GM21717 (cell line): ENCODE measurements around the gene KRTCAP3.
"Not testable (repeated sequence)": the region's sequence is repeated elsewhere in the genome, so short reads cannot be mapped to it uniquely, and the experiment has no call there.

ENCODE experiments used
- ATAC-seq: cut with Tn5 transposase; IDR thresholded peaks from one replicate; pipeline ENCODE4 v1.9.1; 2021; ENCODE audit warnings: mild to moderate bottlenecking, moderate library complexity; ENCODE audit not compliant: unreplicated experiment

The KRTCAP3 gene

DNA sequence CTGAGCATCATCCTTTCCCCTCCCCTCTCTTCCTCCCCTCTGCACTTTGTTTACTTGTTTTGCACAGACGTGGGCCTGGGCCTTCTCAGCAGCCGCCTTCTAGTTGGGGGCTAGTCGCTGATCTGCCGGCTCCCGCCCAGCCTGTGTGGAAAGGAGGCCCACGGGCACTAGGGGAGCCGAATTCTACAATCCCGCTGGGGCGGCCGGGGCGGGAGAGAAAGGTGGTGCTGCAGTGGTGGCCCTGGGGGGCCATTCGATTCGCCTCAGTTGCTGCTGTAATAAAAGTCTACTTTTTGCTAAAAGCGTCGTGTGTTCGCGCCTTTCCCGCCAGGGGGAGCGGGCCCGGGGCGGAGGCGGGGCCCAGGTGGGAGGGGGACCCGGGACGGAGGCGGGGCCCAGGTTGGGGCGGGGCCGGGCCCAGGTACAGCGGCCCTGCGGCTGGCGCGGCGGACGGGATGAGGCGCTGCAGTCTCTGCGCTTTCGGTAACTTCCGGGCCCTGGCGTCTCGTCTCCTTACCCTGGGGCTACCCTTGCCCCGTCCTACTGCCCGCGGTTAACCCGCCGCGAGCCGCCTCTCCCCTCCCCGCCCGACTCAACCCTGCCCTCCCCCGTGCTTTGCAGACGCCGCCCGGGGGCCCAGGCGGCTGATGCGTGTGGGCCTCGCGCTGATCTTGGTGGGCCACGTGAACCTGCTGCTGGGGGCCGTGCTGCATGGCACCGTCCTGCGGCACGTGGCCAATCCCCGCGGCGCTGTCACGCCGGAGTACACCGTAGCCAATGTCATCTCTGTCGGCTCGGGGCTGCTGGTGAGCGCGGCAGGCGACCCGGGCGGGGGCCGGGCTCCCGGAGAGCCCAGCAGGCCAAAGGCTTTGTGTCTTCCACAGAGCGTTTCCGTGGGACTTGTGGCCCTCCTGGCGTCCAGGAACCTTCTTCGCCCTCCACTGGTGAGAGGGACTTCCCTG lies at the start of gene KRTCAP3:
Gene KRTCAP3, plus strand, starts transcription at position 424 of the 962 bp plus-strand sequence. Its CDS starts 32 bp downstream, at position 456.
- ATAC-seq, result no peak

DNA sequence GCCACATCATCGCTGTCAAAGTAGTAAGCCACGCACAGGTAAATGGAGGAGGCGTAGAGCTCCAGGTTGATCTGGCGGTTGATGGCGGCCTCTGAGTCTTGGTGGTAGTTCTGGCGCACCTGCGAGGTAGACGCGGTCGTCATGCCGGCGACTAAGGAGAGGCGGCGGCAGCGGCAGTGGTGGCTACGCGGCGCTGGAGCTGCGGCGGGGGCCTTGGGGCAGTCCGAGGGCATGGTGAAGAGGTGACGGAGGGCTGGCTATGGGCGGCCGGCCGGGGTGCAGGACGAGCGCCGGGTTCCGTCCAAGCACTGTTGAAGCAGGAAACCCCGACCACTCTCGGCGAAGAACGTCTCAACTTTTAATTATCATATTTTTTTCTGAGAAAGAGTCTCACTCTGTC lies 49.0 kb upstream of the KRTCAP3 start:
- no peak for ATAC-seq

GRCh38 chr2:27398962-27399361 lies 43.2 kb upstream of the KRTCAP3 start:
- no peak for ATAC-seq

DNA sequence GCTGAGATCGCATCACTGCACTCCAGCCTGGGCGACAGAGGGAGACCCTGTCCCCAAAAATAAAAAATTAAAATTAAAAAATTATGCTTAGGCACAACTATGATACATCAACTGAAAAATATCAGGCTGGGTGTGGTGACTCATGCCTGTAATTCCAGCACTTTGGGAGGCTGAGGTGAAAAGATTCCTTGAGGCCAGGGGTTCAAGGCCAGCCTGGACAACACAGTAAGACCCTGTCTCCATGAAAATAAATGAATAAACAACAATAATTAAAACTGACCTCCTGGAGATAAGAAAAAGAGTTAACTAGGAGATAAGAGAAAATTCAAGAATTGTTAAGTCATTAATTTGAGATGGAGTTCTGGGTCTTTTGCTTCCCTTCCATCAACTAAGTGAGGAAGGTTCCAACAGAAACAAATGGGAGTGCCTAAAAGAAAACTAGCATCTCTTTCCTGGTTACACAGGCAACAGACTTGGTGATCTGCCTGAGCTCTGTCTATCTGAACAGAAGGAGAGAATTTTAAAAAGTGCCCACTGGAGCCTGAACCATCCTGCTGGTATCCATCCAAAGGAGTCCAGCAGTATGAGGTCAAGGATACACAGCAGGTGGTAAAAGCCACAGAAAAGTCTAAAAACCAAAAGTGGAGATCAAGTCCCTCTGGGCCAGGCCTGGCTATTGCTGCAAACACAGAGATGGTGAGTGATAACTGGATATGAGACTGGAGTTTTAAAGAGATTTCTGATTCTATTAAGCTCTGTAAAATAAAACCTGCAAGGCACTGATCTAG lies 41.6 kb upstream of the KRTCAP3 start:
- no peak for ATAC-seq

GRCh38 chr2:27407798-27408491 lies 34.2 kb upstream of the KRTCAP3 start:
- no peak for ATAC-seq

DNA sequence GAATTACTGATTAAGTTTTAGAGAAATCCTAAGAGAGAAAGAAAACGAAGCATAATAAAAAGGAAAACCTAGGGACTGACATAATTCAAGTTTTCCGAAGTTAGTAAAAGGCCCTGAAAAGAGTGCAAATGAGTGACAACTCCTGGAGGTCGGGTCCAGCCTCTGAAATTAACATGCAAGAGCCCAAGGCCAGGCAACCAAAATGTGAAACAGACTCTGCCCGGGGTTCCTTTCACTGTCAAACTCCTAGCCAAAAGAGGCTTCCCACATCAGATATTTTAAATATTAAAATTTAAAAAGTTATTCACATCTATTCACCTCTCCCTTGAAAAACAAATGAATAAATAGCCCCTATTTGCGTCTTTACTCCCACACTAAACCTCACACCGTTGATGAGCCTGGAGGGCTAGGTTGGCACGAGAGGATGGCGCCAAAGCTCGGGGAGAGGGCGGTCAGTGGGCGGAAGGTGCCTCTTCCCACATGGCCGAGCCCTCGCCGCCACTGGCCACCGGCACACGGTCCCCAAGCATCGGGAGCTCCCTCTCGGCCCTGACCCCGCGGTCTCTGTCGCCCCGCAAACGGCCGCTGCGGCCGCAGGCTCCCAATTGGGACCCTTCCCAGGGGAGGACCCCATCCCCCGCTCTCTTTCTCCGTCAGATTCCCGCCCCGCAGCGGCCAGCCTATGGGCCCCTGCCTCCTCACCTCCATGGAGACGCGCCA lies 33.4 kb upstream of the KRTCAP3 start:
- peak; percentile 34 for ATAC-seq

- ATAC-seq, result peak; percentile 94
These were observed 32.7 kb upstream of the KRTCAP3 start, which contains the start of gene PPM1G for GRCh38 chr2:27409321-27410073. Gene PPM1G (minus strand): TSS chr2:27409591. CDS start chr2:27409422, 169 bp downstream.

DNA sequence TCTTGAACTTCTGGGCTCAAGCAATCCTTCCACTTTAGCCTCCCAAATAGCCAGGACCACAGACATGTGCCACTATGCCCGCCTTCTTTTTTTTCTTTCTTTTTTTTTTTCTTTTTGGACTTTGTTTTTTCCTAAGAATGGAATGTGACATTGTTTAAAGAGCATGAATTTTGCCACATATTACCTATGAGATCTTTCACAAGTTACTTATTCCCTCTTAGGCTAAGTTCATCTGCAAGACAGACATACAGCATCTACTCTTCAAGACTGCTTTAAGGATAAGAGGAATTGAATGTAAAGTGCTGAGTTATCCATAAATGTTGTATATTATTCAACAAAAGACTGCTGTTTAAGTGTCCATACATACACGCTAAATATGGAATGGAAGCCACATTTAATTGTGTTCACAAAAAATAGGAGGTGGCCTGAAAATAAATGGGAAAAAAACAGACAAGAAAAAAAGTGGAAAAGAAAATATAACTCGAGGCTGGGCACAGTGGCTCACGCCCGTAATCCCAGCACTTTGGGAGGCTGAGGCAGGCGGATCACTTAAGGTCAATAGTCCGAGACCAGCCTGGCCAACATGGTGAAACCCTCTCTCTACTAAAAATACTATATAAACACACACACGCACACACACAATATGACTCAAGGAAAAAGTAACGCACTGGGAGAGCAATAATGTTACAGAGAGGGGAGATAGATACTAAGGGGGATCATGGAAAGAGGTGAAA lies 29.6 kb upstream of the KRTCAP3 start:
- ATAC-seq, result no peak

- ATAC-seq, result no peak
These were observed 26.0 kb upstream of the KRTCAP3 start for GRCh38 chr2:27416151-27416550.

DNA sequence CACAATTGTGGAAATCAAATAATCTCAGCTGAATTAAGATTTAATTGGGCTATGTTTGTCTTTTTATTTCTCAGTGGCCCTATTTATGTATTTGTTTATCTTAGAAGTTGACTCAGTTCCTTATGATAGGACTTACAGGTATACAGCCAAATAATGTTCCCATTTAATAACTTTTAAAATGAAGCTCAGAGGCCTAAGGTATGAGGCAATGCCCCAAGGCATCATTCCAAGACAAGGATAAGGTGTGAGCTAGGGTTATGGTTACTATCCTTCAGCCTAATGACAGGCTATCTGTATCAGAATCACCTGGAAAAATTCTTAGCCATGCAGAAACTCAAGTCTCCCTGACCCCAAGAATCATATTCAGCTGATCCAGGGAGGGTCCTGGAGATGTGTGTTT lies 21.2 kb upstream of the KRTCAP3 start:
- ATAC-seq, result no peak

- no peak for ATAC-seq
These were observed 20.4 kb upstream of the KRTCAP3 start for GRCh38 chr2:27421660-27422250.

DNA sequence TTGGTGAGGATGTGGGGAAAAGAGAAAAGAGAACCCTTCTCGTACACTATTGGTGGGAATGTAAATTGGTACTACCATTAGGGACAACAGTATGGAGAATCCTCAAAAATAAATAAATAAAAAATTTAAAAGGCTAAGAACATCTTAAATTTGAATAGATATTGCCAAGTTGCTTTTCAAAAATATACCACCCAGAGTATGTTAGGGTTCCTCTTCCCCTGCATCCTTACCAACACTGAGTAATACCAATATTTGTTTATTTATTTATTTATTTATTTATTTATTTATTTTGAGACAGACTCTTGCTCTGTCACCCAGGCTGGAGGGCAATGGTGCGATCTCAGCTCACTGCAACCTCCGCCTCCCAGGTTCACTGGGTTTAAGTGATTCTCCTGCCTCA lies 19.2 kb upstream of the KRTCAP3 start:
- ATAC-seq, result no peak

GRCh38 chr2:27425039-27425438 lies 17.1 kb upstream of the KRTCAP3 start:
- ATAC-seq, result not testable (repeated sequence)

- no peak for ATAC-seq
These were observed 14.3 kb upstream of the KRTCAP3 start for GRCh38 chr2:27427863-27428212.

DNA sequence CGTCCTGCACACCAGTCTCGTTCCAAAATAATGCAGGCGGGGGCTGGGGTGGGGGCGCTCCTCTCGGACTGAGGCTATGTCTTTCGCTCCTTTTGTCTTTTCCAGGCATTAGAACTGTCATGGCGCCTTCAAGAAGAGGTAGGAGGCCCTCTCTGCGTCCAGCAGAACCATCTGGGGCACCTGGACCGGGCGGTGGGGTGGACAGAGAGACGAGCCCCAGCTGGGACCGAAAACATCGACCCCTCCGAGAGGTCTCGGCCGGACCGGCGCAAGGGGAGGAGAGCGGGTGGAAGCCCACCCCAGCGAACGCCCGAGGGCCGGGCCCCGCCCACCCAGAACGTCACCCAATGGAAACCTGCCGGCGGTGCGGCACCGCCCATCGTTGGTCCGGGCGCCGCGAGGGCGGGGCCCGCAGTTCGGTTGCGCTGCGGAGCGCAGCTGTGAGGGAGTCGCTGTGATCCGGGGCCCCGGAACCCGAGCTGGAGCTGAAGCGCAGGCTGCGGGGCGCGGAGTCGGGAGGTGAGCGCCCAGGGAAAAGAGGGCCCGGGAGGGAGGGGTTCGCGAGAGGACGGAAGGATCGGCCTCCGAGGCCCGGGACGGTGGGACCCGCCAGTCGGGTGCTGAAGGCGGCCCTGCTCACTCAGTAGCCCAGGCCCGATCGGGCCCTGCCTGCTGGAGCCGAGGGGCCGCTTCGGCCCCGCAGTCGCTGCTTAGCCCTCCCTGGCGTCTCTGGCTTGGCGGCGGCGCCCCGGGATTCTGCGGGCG lies 13.8 kb upstream of the KRTCAP3 start, which contains the start of gene NRBP1:
Gene NRBP1, plus strand, starts transcription at position 419 of the 765 bp plus-strand sequence. CDS start 4,643 bp downstream, outside the sequence.
- ATAC-seq, result peak; percentile 84

DNA sequence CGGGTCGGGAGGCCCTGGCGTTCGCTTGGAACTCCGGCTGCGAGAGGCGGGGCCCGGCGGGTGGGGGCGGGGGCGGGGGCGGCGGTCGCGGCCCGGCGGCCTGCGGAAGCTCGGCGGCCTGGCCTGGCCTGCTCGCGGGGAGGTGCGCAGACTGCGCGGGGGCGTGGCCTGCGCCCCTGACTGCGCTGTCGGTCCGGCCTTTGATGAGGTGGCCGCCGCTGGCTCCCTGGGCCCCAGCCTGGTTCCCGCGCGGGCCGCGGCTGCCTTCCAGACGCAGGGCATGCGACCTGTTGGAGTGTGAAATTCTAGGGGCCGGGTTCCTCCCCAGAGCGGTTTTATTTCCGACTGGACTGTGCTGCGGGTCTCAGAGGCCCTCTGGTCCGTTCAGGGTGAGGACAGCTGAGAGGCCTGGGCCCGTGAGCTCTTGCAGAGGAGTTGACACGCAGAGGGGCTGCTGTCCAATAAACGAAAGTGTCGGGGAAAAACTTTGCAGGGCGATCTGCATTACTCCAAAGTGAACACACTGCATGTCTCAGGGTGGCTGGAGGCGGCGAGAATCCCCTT lies 13.1 kb upstream of the KRTCAP3 start:
- peak; percentile 68 for ATAC-seq

DNA sequence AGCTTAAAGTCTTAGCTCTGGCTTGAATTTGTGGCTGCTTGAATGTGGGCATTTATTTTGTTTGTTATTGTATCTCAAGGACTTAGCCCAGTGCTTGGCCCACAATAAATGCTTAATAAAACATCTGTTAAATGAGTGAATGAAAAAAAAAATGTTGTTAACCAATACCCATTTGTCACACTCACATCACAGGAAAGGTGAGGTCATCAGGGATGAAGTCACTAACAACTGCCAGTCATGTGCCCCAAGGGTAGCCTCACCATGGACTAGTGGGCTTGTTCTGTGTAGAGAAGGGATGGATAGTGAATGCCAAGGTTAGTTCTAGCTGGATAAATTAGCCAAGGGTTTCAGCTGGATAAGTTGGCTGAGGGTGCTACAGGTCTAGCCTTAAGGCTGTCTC lies 10.8 kb upstream of the KRTCAP3 start:
- ATAC-seq, result no peak
